ENCODE data around the gene PTBP1.

GRCh38 chr19:855566-856120 is 58.4 kb downstream of the PTBP1 start:
- TF ChIP-seq TAF1 (IDR thresholded peaks at IDR 0.05; ENCODE audit: low read depth, low read length) (no peak), POLR2A (IDR thresholded peaks at IDR 0.05; ENCODE audit: low read depth, low read length) (no peak), POLR2AphosphoS5 (IDR thresholded peaks at IDR 0.05; ENCODE audit: low read depth, low read length) (no peak)
